ENCODE measurements around the gene NCKAP1. TPM values are rescaled to one million over a fixed set of nuclear protein-coding genes. Genes with fewer than 3 reads are reported as not detected.

NCKAP1 gene
- total and polyA plus RNA-seq, 4 donors: 36.4 to 194 (median 73.1) TPM

DNA sequence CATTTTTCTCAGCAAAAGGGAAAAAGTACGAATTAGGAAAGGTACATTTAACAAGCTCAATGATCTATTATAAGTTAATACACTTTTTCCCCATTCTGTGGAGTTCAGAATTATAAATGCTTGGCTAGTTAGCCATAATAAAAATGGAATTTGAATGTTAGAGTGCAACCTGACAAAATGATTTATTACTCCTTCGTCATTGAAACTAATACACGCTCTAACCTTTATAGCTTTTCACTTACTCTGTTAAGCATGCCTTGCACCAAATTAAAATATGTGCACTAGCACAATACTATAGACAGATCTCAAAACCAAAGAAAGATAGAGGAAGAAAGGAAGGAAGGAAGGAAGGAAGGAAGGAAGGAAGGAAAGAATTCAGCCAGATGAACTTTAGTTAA is 125.7 kb downstream of the NCKAP1 start:
- DNase-seq: no peak
- no peaks in the 10 kb centered on the region for H3K27me3 ChIP-seq (ENCODE audit: control insufficient read depth in 3 of 3, insufficient read depth in 3 of 3, low read length in 2 of 3)
- H3K36me3 ChIP-seq (ENCODE audit: control insufficient read depth in 4 of 4, insufficient read depth in 4 of 4, low read length in 4 of 4): peaks cover 3 to 22% (median 11%) of the 10 kb centered on the region in 4 donors
- H3K9me3 ChIP-seq (ENCODE audit: control insufficient read depth in 4 of 4, insufficient read depth in 3 of 4, low read length in 3 of 4): no peaks in the 10 kb centered on the region
- ATAC-seq (ENCODE audit: insufficient read depth, low FRiP score): no peak
- 86 to 91% methylated on average over 3 of the region's 3 CpGs for WGBS, 2 donors
- H3K9ac ChIP-seq (ENCODE audit: insufficient read depth in 1 of 2, low read length in 2 of 2): no peak overlapping the region
- TF ChIP-seq, protein P1, sequence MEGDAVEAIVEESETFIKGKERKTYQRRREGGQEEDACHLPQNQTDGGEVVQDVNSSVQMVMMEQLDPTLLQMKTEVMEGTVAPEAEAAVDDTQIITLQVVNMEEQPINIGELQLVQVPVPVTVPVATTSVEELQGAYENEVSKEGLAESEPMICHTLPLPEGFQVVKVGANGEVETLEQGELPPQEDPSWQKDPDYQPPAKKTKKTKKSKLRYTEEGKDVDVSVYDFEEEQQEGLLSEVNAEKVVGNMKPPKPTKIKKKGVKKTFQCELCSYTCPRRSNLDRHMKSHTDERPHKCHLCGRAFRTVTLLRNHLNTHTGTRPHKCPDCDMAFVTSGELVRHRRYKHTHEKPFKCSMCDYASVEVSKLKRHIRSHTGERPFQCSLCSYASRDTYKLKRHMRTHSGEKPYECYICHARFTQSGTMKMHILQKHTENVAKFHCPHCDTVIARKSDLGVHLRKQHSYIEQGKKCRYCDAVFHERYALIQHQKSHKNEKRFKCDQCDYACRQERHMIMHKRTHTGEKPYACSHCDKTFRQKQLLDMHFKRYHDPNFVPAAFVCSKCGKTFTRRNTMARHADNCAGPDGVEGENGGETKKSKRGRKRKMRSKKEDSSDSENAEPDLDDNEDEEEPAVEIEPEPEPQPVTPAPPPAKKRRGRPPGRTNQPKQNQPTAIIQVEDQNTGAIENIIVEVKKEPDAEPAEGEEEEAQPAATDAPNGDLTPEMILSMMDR (IDR thresholded peaks at IDR 0.05; ENCODE audit: control extremely low read depth, extremely low read depth): no peak
- H3K4me1 ChIP-seq (ENCODE audit: control insufficient read depth in 5 of 5, insufficient read depth in 5 of 5, low read length in 5 of 5): no peaks in the 10 kb centered on the region
- no peak overlapping the region for H3K4me3 ChIP-seq
- no peak overlapping the region for H3K27ac ChIP-seq (ENCODE audit: low read depth in 1 of 2, low read length in 1 of 2)

DNA sequence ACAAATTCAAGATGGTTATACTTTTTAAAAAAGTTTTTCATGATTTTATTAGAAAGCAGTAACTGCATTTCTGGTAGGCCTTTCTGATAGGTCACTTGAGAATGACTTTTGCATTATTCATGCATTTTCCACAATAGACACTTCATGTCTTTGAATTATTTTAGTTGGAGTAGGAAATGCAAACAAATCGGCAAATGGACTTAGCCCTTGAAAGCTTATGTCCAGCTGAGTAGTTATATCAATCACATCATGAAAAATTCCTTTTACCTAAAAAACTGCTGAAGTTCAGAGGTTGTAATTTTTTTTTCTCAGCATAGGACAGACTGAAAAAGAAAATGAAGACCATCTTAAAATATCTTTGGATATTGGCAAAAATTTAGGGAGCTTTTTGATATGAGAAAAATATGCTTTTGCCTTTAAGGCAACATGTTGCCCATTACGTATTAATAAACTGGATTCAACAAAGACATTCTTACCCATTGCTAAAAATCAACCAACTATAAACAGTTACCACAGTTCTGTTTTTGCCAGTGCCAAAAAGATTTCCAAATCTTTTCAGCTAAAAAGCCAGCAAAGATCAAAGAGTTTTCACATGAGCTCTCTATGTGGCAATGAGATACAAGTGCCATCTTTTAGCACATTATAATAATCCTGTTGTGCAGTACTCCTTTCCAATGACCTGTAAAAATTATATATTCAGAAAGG is 126.3 kb downstream of the NCKAP1 start:
- H3K9me3 ChIP-seq (ENCODE audit: control insufficient read depth in 4 of 4, insufficient read depth in 3 of 4, low read length in 3 of 4): no peaks in the 10 kb centered on the region
- peaks cover 3 to 22% (median 12%) of the 10 kb centered on the region in 4 donors for H3K36me3 ChIP-seq (ENCODE audit: control insufficient read depth in 4 of 4, insufficient read depth in 4 of 4, low read length in 4 of 4)
- no peaks in the 10 kb centered on the region for H3K27me3 ChIP-seq (ENCODE audit: control insufficient read depth in 3 of 3, insufficient read depth in 3 of 3, low read length in 2 of 3)
- no peak for DNase-seq
- H3K27ac ChIP-seq (ENCODE audit: low read depth in 1 of 2, low read length in 1 of 2): no peak overlapping the region
- no peak overlapping the region for H3K9ac ChIP-seq (ENCODE audit: insufficient read depth in 1 of 2, low read length in 2 of 2)
- TF ChIP-seq, protein P1 (IDR thresholded peaks at IDR 0.05; ENCODE audit: control extremely low read depth, extremely low read depth): no peak
- ATAC-seq (ENCODE audit: insufficient read depth, low FRiP score): no peak
- H3K4me3 ChIP-seq: no peak overlapping the region
- 78 to 88% methylated on average over 2 of the region's 2 CpGs for WGBS, 2 donors
- H3K4me1 ChIP-seq (ENCODE audit: control insufficient read depth in 5 of 5, insufficient read depth in 5 of 5, low read length in 5 of 5): no peaks in the 10 kb centered on the region

DNA sequence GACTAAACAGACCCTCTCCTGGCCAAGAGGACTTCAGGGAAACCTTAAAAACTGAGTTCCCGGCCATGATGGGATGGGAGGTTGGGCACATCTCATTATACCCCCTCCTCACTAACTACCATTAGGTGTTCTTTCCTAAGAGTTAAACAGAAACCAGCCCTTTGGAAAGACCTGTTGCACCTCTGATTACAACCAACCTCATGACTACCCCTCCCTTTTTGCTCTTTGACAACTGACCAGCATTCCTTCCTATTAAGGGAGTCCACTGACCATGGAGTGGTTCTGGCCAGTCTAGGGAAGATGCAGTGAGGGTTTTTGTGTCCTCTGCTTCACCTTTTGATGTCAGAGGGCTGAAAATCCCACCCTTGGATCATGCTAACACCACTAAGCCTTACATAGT is 127.3 kb downstream of the NCKAP1 start:
- WGBS, 2 donors: 100% methylated on average over 1 of the region's 1 CpG
- Histone ChIP-seq H3K36me3 (ENCODE audit: control insufficient read depth in 4 of 4, insufficient read depth in 4 of 4, low read length in 4 of 4) (peaks cover 3 to 22% (median 12%) of the 10 kb centered on the region in 4 donors), H3K4me1 (ENCODE audit: control insufficient read depth in 5 of 5, insufficient read depth in 5 of 5, low read length in 5 of 5) (no peaks in the 10 kb centered on the region), H3K4me3 (no peak overlapping the region), H3K27ac (ENCODE audit: low read depth in 1 of 2, low read length in 1 of 2) (no peak overlapping the region), H3K27me3 (ENCODE audit: control insufficient read depth in 3 of 3, insufficient read depth in 3 of 3, low read length in 2 of 3) (no peaks in the 10 kb centered on the region), H3K9ac (ENCODE audit: insufficient read depth in 1 of 2, low read length in 2 of 2) (no peak overlapping the region), H3K9me3 (ENCODE audit: control insufficient read depth in 4 of 4, insufficient read depth in 3 of 4, low read length in 3 of 4) (no peaks in the 10 kb centered on the region)
- TF ChIP-seq, protein P1 (IDR thresholded peaks at IDR 0.05; ENCODE audit: control extremely low read depth, extremely low read depth): no peak
- DNase-seq: no peak
- no peak for ATAC-seq (ENCODE audit: insufficient read depth, low FRiP score)

Data from lung (tissue), 12 donors.